IPS DF 6.9 (cell line): ENCODE results near the gene FHIT.

Source experiments
- DNase-seq: peaks from one replicate; pipeline ENCODE4 v3.0.0-alpha.2; 2013; ENCODE audit warnings: low read depth, low spot score
- H3K27ac ChIP-seq: one replicate; pipeline ENCODE4 v1.5.1; 2013; ENCODE audit warnings: low read length, control low read depth
- H3K27me3 ChIP-seq: 2 replicates; pipeline ENCODE4 v1.6.1; 2013; ENCODE audit warnings: mild to moderate bottlenecking, low read length; ENCODE audit not compliant: control insufficient read depth, insufficient read depth
- H3K36me3 ChIP-seq: 2 replicates; pipeline ENCODE4 v1.6.1; 2013; ENCODE audit warnings: low read length; ENCODE audit not compliant: control insufficient read depth, insufficient read depth
- H3K4me1 ChIP-seq: 2 replicates; pipeline ENCODE4 v1.6.1; 2013; ENCODE audit warnings: low read length; ENCODE audit not compliant: control insufficient read depth, insufficient read depth
- H3K4me3 ChIP-seq: 2 replicates; pipeline ENCODE4 v1.5.1; 2013; ENCODE audit warnings: mild to moderate bottlenecking, low read length
- H3K9me3 ChIP-seq: 2 replicates; pipeline ENCODE4 v1.6.1; 2013; ENCODE audit warnings: low read length, inconsistent platforms; ENCODE audit not compliant: control insufficient read depth, insufficient read depth
- WGBS: extraction: QIAGEN DNeasy Blood & Tissue Kit; methylation state at CpG from one replicate; pipeline ENCODE4 v1.1.7; 2013; ENCODE audit warnings: mixed read lengths, missing lambda C conversion rate; ENCODE audit not compliant: insufficient read length, insufficient coverage; 5-methylcytosine and 5-hydroxymethylcytosine counted together

The FHIT gene

DNA sequence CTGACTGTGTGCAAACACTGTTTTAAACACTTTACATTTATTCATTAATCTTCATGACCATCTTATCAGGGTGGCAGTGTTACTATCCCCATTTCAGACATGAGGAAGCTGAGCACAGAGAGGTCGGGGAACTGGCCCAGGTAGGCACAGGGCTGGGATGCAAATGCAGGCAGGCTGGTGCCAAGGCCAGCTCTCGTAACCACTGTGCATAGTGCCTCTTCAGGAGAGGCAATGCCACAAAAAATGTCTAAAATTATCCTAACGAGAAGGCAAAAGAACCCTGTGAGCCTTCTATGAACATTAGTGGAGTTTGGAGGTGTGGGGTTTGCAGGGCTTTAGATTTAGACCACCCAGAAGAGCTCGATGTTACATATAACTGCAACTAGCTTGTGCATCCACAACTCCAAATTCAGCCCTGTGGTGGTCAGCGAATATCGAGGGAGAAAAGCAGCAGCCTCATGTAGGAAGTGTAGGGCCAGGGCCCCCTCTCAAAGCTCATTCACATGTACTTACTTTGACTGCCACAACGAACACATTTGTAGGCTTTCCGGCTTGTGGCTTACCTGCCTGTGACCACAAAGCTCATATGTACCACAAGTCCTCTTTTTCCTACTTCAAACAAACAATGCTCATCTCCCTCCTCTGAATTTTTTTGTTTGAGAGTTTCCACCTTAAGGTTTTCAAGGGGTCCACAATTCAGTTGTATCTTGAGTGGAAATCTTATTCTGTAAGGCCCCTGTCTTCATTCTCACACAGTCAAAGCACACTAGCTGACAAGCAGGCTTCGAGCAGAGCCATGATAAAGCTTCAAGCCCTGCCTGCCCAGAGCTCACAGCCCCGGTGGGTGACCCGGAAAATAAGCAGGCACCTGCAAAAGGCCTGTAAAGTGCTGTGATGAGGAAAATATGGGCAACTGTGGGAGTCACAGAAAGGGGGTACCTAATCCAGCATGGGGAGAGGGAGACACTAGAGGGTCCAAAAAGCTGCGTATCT, 1478.5 kb downstream of the FHIT start:
- whole genome bisulfite sequencing: no CpG with 5 or more reads among the region's 12 CpGs
- Histone ChIP-seq H3K4me1 (no peaks in the 10 kb centered on the region), H3K36me3 (no peaks in the 10 kb centered on the region), H3K27ac (no peak overlapping the region), H3K4me3 (no peak overlapping the region), H3K9me3 (no peaks in the 10 kb centered on the region), H3K27me3 (no peaks in the 10 kb centered on the region)
- no peak for DNase-seq

DNA sequence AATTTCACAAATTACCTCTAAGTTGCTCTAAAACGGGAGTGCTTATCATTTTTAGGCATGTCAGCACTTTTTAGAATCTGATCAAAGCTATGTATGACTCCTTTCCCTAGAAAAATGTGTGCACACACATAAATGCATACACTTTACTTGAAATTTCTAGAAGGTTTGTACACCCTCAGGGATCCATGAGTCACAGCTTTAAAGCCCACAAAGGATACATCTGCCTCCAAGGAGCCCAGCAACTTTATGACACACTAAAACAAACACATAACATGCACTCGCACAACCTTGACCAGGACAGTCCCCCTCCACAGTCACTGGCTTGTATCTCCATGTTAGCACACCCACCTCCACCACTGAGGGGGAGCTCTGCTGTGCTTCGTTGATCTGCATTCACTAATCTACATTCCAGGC, 1479.5 kb downstream of the FHIT start:
- H3K4me1 ChIP-seq: no peaks in the 10 kb centered on the region
- no peaks in the 10 kb centered on the region for H3K36me3 ChIP-seq
- H3K4me3 ChIP-seq: no peak overlapping the region
- DNase-seq: no peak
- WGBS: no CpG with 5 or more reads among the region's 3 CpGs
- H3K9me3 ChIP-seq: no peaks in the 10 kb centered on the region
- H3K27ac ChIP-seq: no peak overlapping the region
- no peaks in the 10 kb centered on the region for H3K27me3 ChIP-seq

- Histone ChIP-seq H3K4me1 (no peaks in the 10 kb centered on the region), H3K27ac (no peak overlapping the region), H3K4me3 (no peak overlapping the region), H3K36me3 (no peaks in the 10 kb centered on the region), H3K27me3 (no peaks in the 10 kb centered on the region), H3K9me3 (no peaks in the 10 kb centered on the region)
- no peak for DNase-seq
- no CpG with 5 or more reads among the region's 13 CpGs for WGBS
Observed at GRCh38 chr3:59769127-59769750, 1482.0 kb downstream of the FHIT start.

- DNase-seq: no peak
- Histone ChIP-seq H3K27ac (no peak overlapping the region), H3K27me3 (no peaks in the 10 kb centered on the region), H3K36me3 (no peaks in the 10 kb centered on the region), H3K9me3 (no peaks in the 10 kb centered on the region), H3K4me1 (no peaks in the 10 kb centered on the region), H3K4me3 (no peak overlapping the region)
- WGBS: no CpG with 5 or more reads among the region's 6 CpGs
Observed at GRCh38 chr3:59766200-59766872, 1484.9 kb downstream of the FHIT start.

- Histone ChIP-seq H3K9me3 (no peaks in the 10 kb centered on the region), H3K4me1 (no peaks in the 10 kb centered on the region), H3K4me3 (no peak overlapping the region), H3K27me3 (no peaks in the 10 kb centered on the region), H3K36me3 (no peaks in the 10 kb centered on the region), H3K27ac (no peak overlapping the region)
- DNase-seq: no peak
- no CpG with 5 or more reads among the region's 4 CpGs for WGBS
Observed at GRCh38 chr3:59764171-59764570, 1487.1 kb downstream of the FHIT start.

DNA sequence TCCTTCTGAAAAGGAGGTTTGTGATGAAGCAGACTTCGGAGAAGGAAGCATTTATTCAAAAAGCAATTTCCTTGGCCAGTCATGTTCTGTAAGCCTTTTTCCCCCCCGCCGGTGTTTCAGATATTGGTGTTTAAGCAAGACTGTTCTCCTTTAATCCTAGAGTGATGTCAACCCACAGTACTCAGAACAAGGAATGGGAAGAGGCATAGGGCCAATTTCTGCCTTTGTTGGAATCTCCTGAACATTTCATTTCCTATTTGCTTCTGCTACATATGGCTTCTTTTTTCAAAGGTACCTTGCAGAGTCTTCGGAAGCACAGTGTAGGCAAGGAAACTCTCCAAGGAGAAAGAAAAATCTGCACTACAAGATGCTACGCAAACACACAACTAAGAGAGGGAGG, 1488.3 kb downstream of the FHIT start:
- DNase-seq: no peak
- Histone ChIP-seq H3K4me3 (no peak overlapping the region), H3K9me3 (no peaks in the 10 kb centered on the region), H3K27me3 (no peaks in the 10 kb centered on the region), H3K36me3 (no peaks in the 10 kb centered on the region), H3K4me1 (no peaks in the 10 kb centered on the region), H3K27ac (no peak overlapping the region)
- WGBS: no CpG with 5 or more reads among the region's 5 CpGs

GRCh38 chr3:59759298-59760031, 1491.8 kb downstream of the FHIT start:
- DNase-seq: no peak
- H3K4me1 ChIP-seq: no peaks in the 10 kb centered on the region
- no CpG with 5 or more reads among the region's 6 CpGs for WGBS
- H3K27me3 ChIP-seq: no peaks in the 10 kb centered on the region
- H3K36me3 ChIP-seq: no peaks in the 10 kb centered on the region
- no peak overlapping the region for H3K27ac ChIP-seq
- H3K9me3 ChIP-seq: no peaks in the 10 kb centered on the region
- no peak overlapping the region for H3K4me3 ChIP-seq

- Histone ChIP-seq H3K4me1 (no peaks in the 10 kb centered on the region), H3K9me3 (no peaks in the 10 kb centered on the region), H3K27me3 (no peaks in the 10 kb centered on the region), H3K4me3 (no peak overlapping the region), H3K27ac (no peak overlapping the region), H3K36me3 (no peaks in the 10 kb centered on the region)
- no CpG with 5 or more reads among the region's 1 CpG for WGBS
- DNase-seq: no peak
Observed at GRCh38 chr3:59758672-59759071, 1492.6 kb downstream of the FHIT start.

- no peak overlapping the region for H3K27ac ChIP-seq
- no peaks in the 10 kb centered on the region; the same call in 1 of the 2 replicates for H3K27me3 ChIP-seq
- H3K36me3 ChIP-seq: no peaks in the 10 kb centered on the region
- no peak for DNase-seq
- no peaks in the 10 kb centered on the region for H3K9me3 ChIP-seq
- H3K4me3 ChIP-seq: no peak overlapping the region
- no CpG with 5 or more reads among the region's 5 CpGs for WGBS
- no peaks in the 10 kb centered on the region for H3K4me1 ChIP-seq
Observed at GRCh38 chr3:59756934-59757333, 1494.3 kb downstream of the FHIT start.
